ENCODE data around the gene NKX2-3.
A peak's percentile ranks its signal among the peaks of the same experiment; 100 is the strongest.

The NKX2-3 gene

GRCh38 chr10:99544322-99544721 is 11.6 kb downstream of the NKX2-3 start:
- peaks cover 3% of the 10 kb centered on the region for H3K9me3 Mint-ChIP-seq
- H3K36me3 Mint-ChIP-seq (ENCODE audit: low read depth), result no peaks in the 10 kb centered on the region
- H3K27ac Mint-ChIP-seq, result no peak overlapping the region
- TF ChIP-seq, protein P1, sequence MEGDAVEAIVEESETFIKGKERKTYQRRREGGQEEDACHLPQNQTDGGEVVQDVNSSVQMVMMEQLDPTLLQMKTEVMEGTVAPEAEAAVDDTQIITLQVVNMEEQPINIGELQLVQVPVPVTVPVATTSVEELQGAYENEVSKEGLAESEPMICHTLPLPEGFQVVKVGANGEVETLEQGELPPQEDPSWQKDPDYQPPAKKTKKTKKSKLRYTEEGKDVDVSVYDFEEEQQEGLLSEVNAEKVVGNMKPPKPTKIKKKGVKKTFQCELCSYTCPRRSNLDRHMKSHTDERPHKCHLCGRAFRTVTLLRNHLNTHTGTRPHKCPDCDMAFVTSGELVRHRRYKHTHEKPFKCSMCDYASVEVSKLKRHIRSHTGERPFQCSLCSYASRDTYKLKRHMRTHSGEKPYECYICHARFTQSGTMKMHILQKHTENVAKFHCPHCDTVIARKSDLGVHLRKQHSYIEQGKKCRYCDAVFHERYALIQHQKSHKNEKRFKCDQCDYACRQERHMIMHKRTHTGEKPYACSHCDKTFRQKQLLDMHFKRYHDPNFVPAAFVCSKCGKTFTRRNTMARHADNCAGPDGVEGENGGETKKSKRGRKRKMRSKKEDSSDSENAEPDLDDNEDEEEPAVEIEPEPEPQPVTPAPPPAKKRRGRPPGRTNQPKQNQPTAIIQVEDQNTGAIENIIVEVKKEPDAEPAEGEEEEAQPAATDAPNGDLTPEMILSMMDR (IDR thresholded peaks at IDR 0.05; ENCODE audit: unreplicated experiment in 3 of 3), result no peak
- H3K4me3 Mint-ChIP-seq, result no peak overlapping the region
- H3K27me3 Mint-ChIP-seq (ENCODE audit: low read depth), result peaks cover 100% of the 10 kb centered on the region
- peaks cover 4% of the 10 kb centered on the region for H3K4me1 Mint-ChIP-seq

DNA sequence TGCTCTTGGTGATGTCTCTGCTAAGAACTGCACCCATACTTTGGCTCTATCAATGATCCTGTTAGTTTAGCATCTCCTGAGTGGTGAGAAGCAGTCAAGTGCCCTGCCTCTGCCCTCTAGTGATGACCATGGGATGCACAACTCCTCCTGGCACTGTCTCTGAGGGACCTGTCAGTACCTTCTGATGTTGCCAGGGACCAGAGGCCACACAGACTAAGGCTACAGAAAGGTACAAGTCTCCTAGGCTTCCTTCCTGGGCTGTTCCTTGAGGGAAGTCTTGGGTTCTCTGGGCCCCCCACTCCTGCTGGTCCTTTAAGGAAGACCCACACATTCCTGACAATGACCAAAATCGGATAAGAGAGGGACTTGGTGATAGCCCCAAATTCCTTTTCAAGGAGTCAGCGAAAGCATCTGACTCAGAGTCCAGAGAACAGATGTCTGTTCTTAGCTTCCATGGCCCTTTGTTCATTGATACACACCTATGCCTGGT is 15.3 kb downstream of the NKX2-3 start:
- TF ChIP-seq, protein P1 (IDR thresholded peaks at IDR 0.05; ENCODE audit: unreplicated experiment in 3 of 3), result no peak
- H3K4me1 Mint-ChIP-seq, result peaks cover 17% of the 10 kb centered on the region
- no peak overlapping the region for H3K27ac Mint-ChIP-seq
- H3K4me3 Mint-ChIP-seq, result no peak overlapping the region
- H3K9me3 Mint-ChIP-seq, result peaks cover 3% of the 10 kb centered on the region
- no peaks in the 10 kb centered on the region for H3K36me3 Mint-ChIP-seq (ENCODE audit: low read depth)
- peaks cover 93% of the 10 kb centered on the region for H3K27me3 Mint-ChIP-seq (ENCODE audit: low read depth)

DNA sequence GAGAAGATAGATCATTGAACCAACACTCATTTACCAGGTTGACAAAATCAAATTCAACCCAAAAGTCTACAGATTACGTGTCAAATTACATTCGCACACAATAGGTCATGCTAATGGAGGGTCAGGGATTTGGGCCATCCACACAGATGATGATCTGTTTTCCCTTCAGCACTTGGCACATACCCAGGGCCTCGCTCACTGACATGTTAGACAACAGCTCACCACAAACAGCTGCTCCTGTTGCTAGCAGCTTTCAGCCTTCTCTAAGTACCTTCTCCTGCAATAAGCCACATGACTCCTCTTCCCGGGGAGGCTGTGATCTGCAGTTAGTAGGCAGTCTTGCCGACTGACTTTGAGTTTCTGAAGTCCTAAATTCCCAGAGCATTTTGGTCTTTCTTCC is 18.4 kb downstream of the NKX2-3 start:
- no peaks in the 10 kb centered on the region for H3K36me3 Mint-ChIP-seq (ENCODE audit: low read depth)
- peaks cover 32% of the 10 kb centered on the region for H3K4me1 Mint-ChIP-seq
- peaks cover 93% of the 10 kb centered on the region for H3K27me3 Mint-ChIP-seq (ENCODE audit: low read depth)
- peak overlapping the region in 1 of 3 experiments; percentile 28 for H3K4me3 Mint-ChIP-seq
- TF ChIP-seq, protein P1 (IDR thresholded peaks at IDR 0.05; ENCODE audit: unreplicated experiment in 3 of 3), result no peak
- H3K27ac Mint-ChIP-seq, result peak overlapping the region in 2 of 3 experiments; percentile 1 to 19
- no peaks in the 10 kb centered on the region for H3K9me3 Mint-ChIP-seq

DNA sequence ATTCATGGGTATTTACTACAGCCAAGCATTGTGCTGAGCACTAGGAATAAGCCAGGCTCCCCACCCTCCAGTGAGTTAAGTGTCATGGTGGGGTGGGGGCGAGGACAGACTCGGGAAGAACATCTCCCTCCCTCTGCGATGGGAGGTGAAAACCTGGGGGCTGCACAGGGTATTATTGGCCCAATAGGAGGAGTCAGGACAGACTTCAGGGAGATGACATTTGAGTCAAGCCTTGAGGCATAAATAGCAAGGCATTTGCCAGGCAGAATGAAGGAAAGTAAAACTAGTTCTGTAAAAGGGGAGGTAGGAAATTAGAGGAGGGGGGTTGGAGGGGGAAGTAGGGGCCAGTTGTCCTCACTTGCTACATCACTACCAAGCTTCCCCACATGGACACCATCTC is 18.9 kb downstream of the NKX2-3 start:
- Mint-ChIP-seq H3K36me3 (ENCODE audit: low read depth) (no peaks in the 10 kb centered on the region), H3K27ac (peak overlapping the region in 2 of 3 experiments; percentile 1 to 22), H3K4me1 (peaks cover 32% of the 10 kb centered on the region), H3K9me3 (no peaks in the 10 kb centered on the region), H3K27me3 (ENCODE audit: low read depth) (peaks cover 93% of the 10 kb centered on the region), H3K4me3 (peak overlapping the region in 1 of 3 experiments; percentile 28)
- TF ChIP-seq, protein P1 (IDR thresholded peaks at IDR 0.05; ENCODE audit: unreplicated experiment in 3 of 3), result no peak

DNA sequence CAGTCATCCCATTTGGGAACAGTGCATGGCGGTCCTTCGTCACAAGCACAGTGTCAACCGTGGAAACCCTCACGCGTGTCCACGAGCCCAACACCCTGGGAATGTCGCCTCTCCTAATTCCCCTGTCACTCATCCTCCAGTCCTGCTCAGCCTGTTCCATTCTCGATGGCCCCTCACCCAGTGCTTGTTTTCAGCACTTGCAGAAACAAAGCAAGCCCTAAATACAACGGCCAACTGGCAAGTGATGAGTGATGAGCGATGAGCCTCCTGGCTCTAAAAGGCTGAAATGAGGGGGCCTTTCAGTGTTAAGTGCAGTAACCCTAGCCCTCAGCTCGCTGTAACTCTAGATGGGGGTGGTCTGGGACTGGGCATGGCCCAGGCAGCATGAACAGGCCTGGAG is 22.6 kb downstream of the NKX2-3 start:
- Mint-ChIP-seq H3K27me3 (ENCODE audit: low read depth) (peaks cover 85% of the 10 kb centered on the region), H3K9me3 (no peaks in the 10 kb centered on the region), H3K27ac (peak overlapping the region in 1 of 3 experiments; percentile 43), H3K4me3 (peak overlapping the region in 1 of 3 experiments; percentile 27), H3K4me1 (peaks cover 32% of the 10 kb centered on the region), H3K36me3 (ENCODE audit: low read depth) (no peaks in the 10 kb centered on the region)
- TF ChIP-seq, protein P1 (IDR thresholded peaks at IDR 0.05; ENCODE audit: unreplicated experiment in 3 of 3), result no peak

- Mint-ChIP-seq H3K36me3 (ENCODE audit: low read depth) (no peaks in the 10 kb centered on the region), H3K27me3 (ENCODE audit: low read depth) (peaks cover 84% of the 10 kb centered on the region), H3K27ac (peak overlapping the region in 1 of 3 experiments; percentile 43), H3K4me1 (peaks cover 28% of the 10 kb centered on the region), H3K9me3 (no peaks in the 10 kb centered on the region), H3K4me3 (no peak overlapping the region)
- TF ChIP-seq, protein P1 (IDR thresholded peaks at IDR 0.05; ENCODE audit: unreplicated experiment in 3 of 3), result no peak
These were observed 23.2 kb downstream of the NKX2-3 start for GRCh38 chr10:99555825-99556523.
